BLaER1 treated with 17β-estradiol and CSF1 and Interleukin-3, amounts not matched to agents 10 nM and 100 nM (cell line): Measurements from ENCODE around the gene LYPD5.
"Not testable (repeated sequence)": the region's sequence is repeated elsewhere in the genome, so short reads cannot be mapped to it uniquely, and the experiment has no call there.

Source experiments
- H3K27ac ChIP-seq, 11 experiments: shearing (Covaris generic); formaldehyde crosslinking; 2 replicates each; pipeline ENCODE4 v1.8.1; 2022
- H3K27me3 ChIP-seq, 11 experiments: shearing (Covaris generic); formaldehyde crosslinking; 2 replicates each; pipeline ENCODE4 v1.8.1; 2022
- H3K36me3 ChIP-seq, 11 experiments: shearing (Covaris generic); formaldehyde crosslinking; 2 replicates each; pipeline ENCODE4 v1.8.1; 2022
- H3K4me1 ChIP-seq, 10 experiments: shearing (Covaris generic); formaldehyde crosslinking; 2 replicates each; pipeline ENCODE4 v1.8.1; 2022
- H3K4me2 ChIP-seq, 11 experiments: shearing (Covaris generic); formaldehyde crosslinking; 2 replicates each; pipeline ENCODE4 v1.8.1; 2022
- H3K4me3 ChIP-seq, 10 experiments: shearing (Covaris generic); formaldehyde crosslinking; 2 replicates each; pipeline ENCODE4 v1.8.1; 2022
- H3K9ac ChIP-seq, 11 experiments: shearing (Covaris generic); formaldehyde crosslinking; 2 replicates each; pipeline ENCODE4 v1.8.1; 2022
- H3K9me3 ChIP-seq, 11 experiments: shearing (Covaris generic); formaldehyde crosslinking; replicated peaks in 1 of 11; 2 replicates each; pipeline ENCODE4 v1.8.1; 2022
- H4K20me1 ChIP-seq, 11 experiments: shearing (Covaris generic); formaldehyde crosslinking; 2 replicates each; pipeline ENCODE4 v1.8.1; 2022
- Cebpa-rat ChIP-seq, 11 experiments: shearing (Covaris generic); IDR thresholded peaks; 2 replicates each; pipeline ENCODE4 v1.8.1; 2022

LYPD5 gene

DNA sequence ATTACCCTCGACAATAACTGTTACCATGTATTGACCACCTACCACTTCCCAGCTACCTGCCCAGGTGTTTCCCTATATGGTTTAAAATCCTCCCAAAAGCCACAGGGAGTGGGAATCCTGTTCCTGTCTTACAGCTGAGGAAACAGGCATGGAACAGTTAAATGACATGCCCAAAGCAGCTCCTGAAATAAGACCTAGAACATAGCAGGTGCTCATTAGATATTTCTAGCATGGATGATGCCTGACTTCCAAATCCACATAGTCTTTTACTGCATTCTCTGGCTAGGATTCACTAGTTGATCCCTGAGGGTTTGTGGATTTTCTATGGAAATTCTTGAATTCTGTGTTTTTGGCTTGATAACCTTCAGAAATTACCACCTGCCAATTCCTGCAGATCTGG is 34.4 kb downstream of the LYPD5 start:
- H3K9me3 ChIP-seq: no peaks in the 10 kb centered on the region
- peaks cover 47 to 100% (median 78%) of the 10 kb centered on the region in 10 experiments for H3K4me1 ChIP-seq
- H3K9ac ChIP-seq: peak overlapping the region in 6 of 11 experiments; percentile 40 to 81 (median 76); a peak in 6 of 22 replicates
- H3K36me3 ChIP-seq: peaks cover 55 to 69% (median 62%) of the 10 kb centered on the region in 11 experiments; a peak in 21 of 22 replicates
- peak overlapping the region in 10 of 11 experiments; percentile 68 to 90 (median 86); a peak in 13 of 22 replicates for H3K27ac ChIP-seq
- no peak overlapping the region; a peak in 1 of 20 replicates for H3K4me3 ChIP-seq
- no peaks in the 10 kb centered on the region for H3K27me3 ChIP-seq
- TF ChIP-seq Cebpa-rat (IDR thresholded peaks at IDR 0.05): no peak
- peaks cover 0 to 27% (median 0%) of the 10 kb centered on the region in 11 experiments; a peak in 3 of 22 replicates for H4K20me1 ChIP-seq
- peak overlapping the region in 9 of 11 experiments; percentile 79 to 97 (median 92); a peak in 16 of 22 replicates for H3K4me2 ChIP-seq

DNA sequence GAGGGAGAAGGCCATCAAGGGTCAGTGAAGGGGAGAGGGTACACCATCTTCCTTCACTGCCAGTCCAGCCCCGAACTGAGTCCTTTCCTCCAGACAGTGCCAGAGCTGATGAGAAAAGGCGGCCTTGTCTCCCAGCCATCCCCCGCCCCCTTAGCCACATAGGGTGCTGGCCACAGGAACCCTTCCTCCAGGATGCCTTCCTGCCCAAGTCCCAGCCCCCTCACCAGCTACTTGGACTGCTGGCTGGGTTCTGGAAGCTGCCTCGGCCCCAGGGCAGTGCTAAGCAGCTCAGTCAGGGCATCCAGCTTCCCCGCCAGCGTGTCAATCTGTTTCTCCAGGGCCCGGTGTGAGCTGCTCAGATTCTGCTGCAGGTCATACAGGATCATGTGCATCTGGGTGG is 34.9 kb downstream of the LYPD5 start:
- peak overlapping the region; percentile 56 to 90 (median 85); a peak in 20 of 22 replicates for H3K27ac ChIP-seq
- H3K4me2 ChIP-seq: peak overlapping the region in 10 of 11 experiments; percentile 78 to 97 (median 92); a peak in 19 of 22 replicates

DNA sequence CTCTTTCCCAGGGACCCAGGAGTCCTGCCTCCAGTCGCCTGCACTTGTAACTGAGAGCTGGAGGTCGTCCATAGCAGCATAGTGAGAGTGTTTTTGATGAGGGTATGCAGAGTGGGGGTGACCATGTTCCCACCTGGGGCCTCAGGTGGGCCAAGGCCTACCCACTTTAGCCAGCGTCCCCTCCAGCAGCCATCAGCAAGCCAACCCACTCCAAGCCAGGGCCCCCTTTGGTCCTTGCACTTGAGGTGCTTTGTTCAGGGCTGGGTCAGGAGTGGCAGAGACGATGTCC is 35.5 kb downstream of the LYPD5 start:
- H4K20me1 ChIP-seq: peaks cover 0 to 17% (median 0%) of the 10 kb centered on the region in 11 experiments; a peak in 2 of 22 replicates
- peak overlapping the region in 3 of 10 experiments; percentile 47 to 56 (median 47); a peak in 3 of 20 replicates for H3K4me3 ChIP-seq
- no peaks in the 10 kb centered on the region for H3K9me3 ChIP-seq
- TF ChIP-seq Cebpa-rat (IDR thresholded peaks at IDR 0.05): no peak
- peak overlapping the region; percentile 74 to 97 (median 91) for H3K4me2 ChIP-seq
- H3K27me3 ChIP-seq: no peaks in the 10 kb centered on the region
- peak overlapping the region; percentile 56 to 90 (median 85); a peak in 20 of 22 replicates for H3K27ac ChIP-seq
- peaks cover 48 to 57% (median 51%) of the 10 kb centered on the region in 11 experiments; a peak in 21 of 22 replicates for H3K36me3 ChIP-seq
- peak overlapping the region; percentile 3 to 81 (median 73); a peak in 18 of 22 replicates for H3K9ac ChIP-seq
- peaks cover 43 to 100% (median 81%) of the 10 kb centered on the region in 10 experiments for H3K4me1 ChIP-seq

More for the DNA sequence above, 34.9 kb downstream of the LYPD5 start:
- peaks cover 0 to 22% (median 0%) of the 10 kb centered on the region in 11 experiments; a peak in 3 of 22 replicates for H4K20me1 ChIP-seq
- no peaks in the 10 kb centered on the region for H3K27me3 ChIP-seq
- peak overlapping the region in 1 of 10 experiments; percentile 56; a peak in 3 of 20 replicates for H3K4me3 ChIP-seq
- H3K4me1 ChIP-seq: peaks cover 43 to 100% (median 79%) of the 10 kb centered on the region in 10 experiments
- no peaks in the 10 kb centered on the region for H3K9me3 ChIP-seq
- peaks cover 54 to 64% (median 57%) of the 10 kb centered on the region in 11 experiments; a peak in 21 of 22 replicates for H3K36me3 ChIP-seq
- H3K9ac ChIP-seq: peak overlapping the region in 10 of 11 experiments; percentile 3 to 81 (median 74); a peak in 17 of 22 replicates
- TF ChIP-seq Cebpa-rat (IDR thresholded peaks at IDR 0.05): no peak

DNA sequence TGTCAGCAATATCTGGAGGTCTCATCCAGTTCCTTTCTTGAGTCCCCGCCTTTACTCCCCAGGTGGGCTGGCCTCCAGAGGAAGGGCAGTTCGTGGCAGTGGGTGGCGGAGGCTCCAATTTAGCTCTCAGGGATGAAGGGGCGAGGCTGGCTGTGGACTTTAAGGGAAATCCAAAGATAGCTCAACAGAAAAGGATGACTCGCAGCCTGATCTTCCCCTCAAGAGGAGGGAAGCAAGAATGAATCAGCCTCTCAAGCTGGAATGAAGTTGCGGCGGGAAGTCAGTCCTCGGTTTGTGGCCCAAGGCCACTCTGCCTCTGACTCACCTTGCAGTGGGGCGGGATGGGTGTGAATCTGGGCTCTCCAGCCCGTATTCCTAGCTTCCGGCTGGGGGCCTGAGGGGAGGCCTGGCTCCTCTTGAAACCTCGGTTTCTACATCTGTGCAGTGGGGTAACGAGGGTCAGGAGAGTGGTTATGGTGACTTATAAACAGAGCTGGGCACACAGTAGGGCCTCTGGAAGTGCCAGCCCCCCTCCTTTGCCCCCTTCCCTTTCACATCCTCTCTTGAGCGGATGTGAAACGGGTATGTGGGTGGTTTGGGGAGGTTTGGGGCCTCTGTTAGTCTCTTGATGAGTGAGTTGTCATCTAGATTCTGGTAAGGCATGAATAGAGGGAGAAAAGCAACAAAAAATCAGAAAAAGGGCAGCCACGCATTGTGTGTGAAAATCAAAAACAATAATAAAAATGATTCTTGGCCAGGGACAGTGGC is 37.0 kb downstream of the LYPD5 start:
- peak overlapping the region; percentile 61 to 81 (median 74) for H3K9ac ChIP-seq
- H3K27ac ChIP-seq: peak overlapping the region; percentile 56 to 90 (median 85)
- peaks cover 0 to 10% (median 0%) of the 10 kb centered on the region in 11 experiments; a peak in 2 of 22 replicates for H4K20me1 ChIP-seq
- no peak for TF ChIP-seq Cebpa-rat (IDR thresholded peaks at IDR 0.05)
- peak overlapping the region; percentile 74 to 97 (median 91) for H3K4me2 ChIP-seq
- no peaks in the 10 kb centered on the region for H3K9me3 ChIP-seq
- H3K4me1 ChIP-seq: peaks cover 43 to 100% (median 77%) of the 10 kb centered on the region in 10 experiments
- H3K27me3 ChIP-seq: no peaks in the 10 kb centered on the region
- peaks cover 35 to 43% (median 37%) of the 10 kb centered on the region in 11 experiments; a peak in 21 of 22 replicates for H3K36me3 ChIP-seq
- H3K4me3 ChIP-seq: peak overlapping the region in 8 of 10 experiments; percentile 2 to 56 (median 44); a peak in 12 of 20 replicates

DNA sequence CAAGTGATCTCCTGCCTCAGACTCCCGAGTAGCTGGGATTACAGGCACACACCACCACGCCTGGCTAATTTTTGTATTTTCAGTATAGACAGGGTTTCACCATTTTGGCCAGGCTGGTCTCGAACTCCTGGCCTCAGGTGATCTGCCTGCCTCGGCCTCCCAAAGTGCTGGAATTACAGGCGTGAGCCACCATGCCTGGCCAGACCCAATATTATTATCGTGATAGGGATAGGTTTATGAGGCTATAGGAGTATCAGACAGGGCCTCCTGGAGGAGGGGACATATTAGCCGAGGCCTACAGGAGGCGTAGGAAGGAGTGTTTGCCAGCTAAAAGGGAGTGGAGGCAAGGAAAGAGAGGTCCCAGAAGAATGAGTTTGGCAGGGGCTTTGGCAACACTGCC is 37.6 kb downstream of the LYPD5 start:
- Histone ChIP-seq H3K9ac (peak overlapping the region; percentile 58 to 81 (median 73); a peak in 20 of 22 replicates), H3K27ac (peak overlapping the region; percentile 56 to 90 (median 85); a peak in 21 of 22 replicates), H3K4me1 (peaks cover 43 to 99% (median 76%) of the 10 kb centered on the region in 10 experiments), H3K4me2 (peak overlapping the region; percentile 74 to 97 (median 91)), H3K4me3 (peak overlapping the region in 2 of 10 experiments; percentile 17 to 42; a peak in 2 of 20 replicates), H3K36me3 (peaks cover 29 to 37% (median 31%) of the 10 kb centered on the region in 11 experiments; a peak in 21 of 22 replicates)
- not testable (repeated sequence) for H4K20me1 ChIP-seq, H3K27me3 ChIP-seq, H3K9me3 ChIP-seq

DNA sequence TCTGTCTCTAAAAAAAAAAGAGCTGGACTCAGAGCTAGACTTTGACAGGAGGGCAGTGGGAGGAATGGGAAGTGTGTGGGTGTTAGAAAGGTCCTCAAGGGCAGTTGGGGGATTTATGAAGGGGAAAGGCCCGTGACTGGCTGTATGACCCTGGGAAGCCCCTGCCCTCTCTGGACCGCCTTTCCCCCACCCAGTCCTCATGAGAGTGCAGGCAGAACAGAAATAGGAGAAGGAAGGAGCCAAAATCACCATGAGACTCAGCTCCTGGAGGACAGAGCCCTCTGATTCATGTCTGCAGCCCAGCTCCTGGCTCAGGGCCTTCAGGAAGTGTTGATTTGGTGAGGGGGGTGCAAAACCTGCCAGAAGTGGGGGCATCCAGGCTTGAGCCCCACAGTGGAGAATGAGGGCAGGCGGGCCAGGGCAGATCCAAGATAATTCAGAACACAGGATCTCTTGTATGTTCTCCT is 38.7 kb downstream of the LYPD5 start:
- Histone ChIP-seq H3K4me2 (peak overlapping the region; percentile 44 to 97 (median 91)), H4K20me1 (no peaks in the 10 kb centered on the region), H3K36me3 (peaks cover 17 to 26% (median 19%) of the 10 kb centered on the region in 11 experiments; a peak in 21 of 22 replicates), H3K4me3 (peak overlapping the region in 2 of 10 experiments; percentile 2 to 25; a peak in 1 of 20 replicates), H3K27ac (peak overlapping the region; percentile 56 to 90 (median 85); a peak in 20 of 22 replicates), H3K4me1 (peaks cover 55 to 99% (median 77%) of the 10 kb centered on the region in 10 experiments), H3K27me3 (no peaks in the 10 kb centered on the region), H3K9ac (peak overlapping the region; percentile 31 to 81 (median 60); a peak in 20 of 22 replicates), H3K9me3 (no peaks in the 10 kb centered on the region)
- no peak for TF ChIP-seq Cebpa-rat (IDR thresholded peaks at IDR 0.05)

DNA sequence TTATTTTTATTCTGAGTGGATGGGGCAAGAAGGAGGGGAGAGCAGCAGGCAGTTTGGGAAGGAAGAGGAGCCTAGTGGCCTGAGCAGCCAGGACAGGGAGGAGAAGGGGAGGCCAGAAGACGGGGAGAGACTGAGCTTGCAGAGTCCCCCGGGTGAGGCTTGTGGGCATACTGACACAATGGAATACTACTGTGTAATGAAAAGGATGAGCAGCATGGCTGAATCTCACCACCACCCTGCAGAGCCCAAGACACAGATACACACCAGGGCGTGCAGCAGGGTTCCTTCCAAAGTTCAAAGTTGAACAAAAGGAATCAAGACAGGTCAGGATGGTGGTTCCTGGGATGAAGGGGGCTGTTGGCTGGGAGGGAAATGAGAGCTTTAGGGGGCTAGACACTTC is 39.4 kb downstream of the LYPD5 start:
- Histone ChIP-seq H4K20me1 (no peaks in the 10 kb centered on the region), H3K36me3 (peaks cover 10 to 19% (median 12%) of the 10 kb centered on the region in 11 experiments; a peak in 19 of 22 replicates), H3K9me3 (no peaks in the 10 kb centered on the region), H3K27ac (peak overlapping the region in 8 of 11 experiments; percentile 76 to 90 (median 87); a peak in 11 of 22 replicates), H3K9ac (no peak overlapping the region; a peak in 2 of 22 replicates), H3K4me3 (no peak overlapping the region), H3K4me2 (peak overlapping the region in 8 of 11 experiments; percentile 91 to 97 (median 92); a peak in 15 of 22 replicates), H3K27me3 (no peaks in the 10 kb centered on the region), H3K4me1 (peaks cover 62 to 99% (median 77%) of the 10 kb centered on the region in 10 experiments)
- TF ChIP-seq Cebpa-rat (IDR thresholded peaks at IDR 0.05): no peak

DNA sequence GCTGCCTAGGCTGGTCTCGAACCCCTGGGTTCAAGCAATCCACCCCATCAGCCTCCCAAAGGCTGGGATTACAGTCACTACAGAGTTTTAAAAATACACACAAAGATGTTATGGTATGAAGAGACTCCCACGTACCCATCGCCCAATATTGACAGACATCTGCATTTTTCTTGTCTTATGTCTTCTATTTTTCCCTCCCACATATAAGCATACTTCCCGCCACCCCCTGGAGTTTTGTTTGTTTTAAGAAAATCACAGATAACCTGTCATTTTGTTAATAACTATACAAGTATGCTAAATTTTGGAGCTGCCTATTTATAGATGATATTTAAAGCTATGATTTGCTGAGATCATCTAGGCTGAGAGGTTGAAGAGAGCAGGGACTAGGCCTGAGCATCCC is 41.3 kb downstream of the LYPD5 start:
- TF ChIP-seq Cebpa-rat (IDR thresholded peaks at IDR 0.05): no peak
- H3K27ac ChIP-seq: peak overlapping the region in 4 of 11 experiments; percentile 2 to 8 (median 5); a peak in 2 of 22 replicates
- H4K20me1 ChIP-seq: no peaks in the 10 kb centered on the region
- H3K27me3 ChIP-seq: no peaks in the 10 kb centered on the region
- no peak overlapping the region for H3K4me3 ChIP-seq
- peaks cover 0 to 7% (median 0%) of the 10 kb centered on the region in 11 experiments; a peak in 3 of 22 replicates for H3K36me3 ChIP-seq
- peaks cover 60 to 99% (median 77%) of the 10 kb centered on the region in 10 experiments for H3K4me1 ChIP-seq
- H3K4me2 ChIP-seq: peak overlapping the region in 2 of 11 experiments; percentile 32 to 91; a peak in 3 of 22 replicates
- no peaks in the 10 kb centered on the region for H3K9me3 ChIP-seq
- peak overlapping the region in 1 of 11 experiments; percentile 1; a peak in 1 of 22 replicates for H3K9ac ChIP-seq
